SW 1271 (cell line): ENCODE results near the gene APOB.
"Not testable (repeated sequence)": the region's sequence is repeated elsewhere in the genome, so short reads cannot be mapped to it uniquely, and the experiment has no call there.

Experiments
- DNase-seq, 2 experiments: peaks; one replicate each; lab custom pipeline; 2025; lab: John Stamatoyannopoulos, UW

APOB gene

DNA sequence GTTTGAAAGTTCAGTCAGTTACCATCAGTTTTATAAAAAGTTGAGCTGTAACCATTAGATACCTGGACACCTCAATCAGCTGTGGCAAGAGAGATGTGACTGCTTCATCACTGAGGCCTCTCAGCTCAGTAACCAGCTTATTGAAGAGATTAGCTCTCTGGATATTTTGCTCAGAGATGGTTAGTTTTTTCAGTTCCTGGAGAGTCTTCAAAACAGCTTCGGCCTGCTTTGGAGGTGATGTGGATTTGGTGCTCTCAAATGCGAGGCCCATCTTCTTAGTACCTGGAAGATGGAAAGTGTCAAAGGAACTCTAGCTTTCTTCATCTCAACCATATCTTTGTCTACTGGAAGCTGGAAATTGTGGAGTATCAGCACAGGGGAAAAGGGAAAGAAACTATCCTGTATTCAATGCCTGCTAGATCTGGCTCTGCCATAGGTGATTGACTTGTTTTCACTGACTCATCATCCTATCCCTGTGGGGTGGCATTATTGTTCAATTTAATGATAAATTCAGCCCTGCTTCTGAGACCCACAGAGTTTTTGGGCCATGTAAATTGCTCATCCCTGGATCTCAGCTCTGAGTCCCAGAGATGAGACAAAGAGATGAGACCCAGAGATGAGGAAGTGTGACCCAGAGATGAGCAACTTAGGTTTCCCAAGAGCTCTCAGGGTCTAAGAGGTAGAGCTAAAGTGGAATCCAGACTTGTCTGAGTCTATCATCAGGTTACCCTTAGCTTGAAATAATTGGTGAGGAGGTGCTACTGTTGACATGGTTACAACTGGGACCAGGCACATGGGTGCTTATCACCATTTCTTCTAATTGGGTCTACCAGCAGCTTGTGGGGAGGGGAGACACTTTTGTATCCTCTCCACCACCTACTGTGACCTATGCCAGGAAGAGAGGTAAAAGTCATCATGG, 10.4 kb downstream of the APOB start:
- DNase-seq, result no peak

DNA sequence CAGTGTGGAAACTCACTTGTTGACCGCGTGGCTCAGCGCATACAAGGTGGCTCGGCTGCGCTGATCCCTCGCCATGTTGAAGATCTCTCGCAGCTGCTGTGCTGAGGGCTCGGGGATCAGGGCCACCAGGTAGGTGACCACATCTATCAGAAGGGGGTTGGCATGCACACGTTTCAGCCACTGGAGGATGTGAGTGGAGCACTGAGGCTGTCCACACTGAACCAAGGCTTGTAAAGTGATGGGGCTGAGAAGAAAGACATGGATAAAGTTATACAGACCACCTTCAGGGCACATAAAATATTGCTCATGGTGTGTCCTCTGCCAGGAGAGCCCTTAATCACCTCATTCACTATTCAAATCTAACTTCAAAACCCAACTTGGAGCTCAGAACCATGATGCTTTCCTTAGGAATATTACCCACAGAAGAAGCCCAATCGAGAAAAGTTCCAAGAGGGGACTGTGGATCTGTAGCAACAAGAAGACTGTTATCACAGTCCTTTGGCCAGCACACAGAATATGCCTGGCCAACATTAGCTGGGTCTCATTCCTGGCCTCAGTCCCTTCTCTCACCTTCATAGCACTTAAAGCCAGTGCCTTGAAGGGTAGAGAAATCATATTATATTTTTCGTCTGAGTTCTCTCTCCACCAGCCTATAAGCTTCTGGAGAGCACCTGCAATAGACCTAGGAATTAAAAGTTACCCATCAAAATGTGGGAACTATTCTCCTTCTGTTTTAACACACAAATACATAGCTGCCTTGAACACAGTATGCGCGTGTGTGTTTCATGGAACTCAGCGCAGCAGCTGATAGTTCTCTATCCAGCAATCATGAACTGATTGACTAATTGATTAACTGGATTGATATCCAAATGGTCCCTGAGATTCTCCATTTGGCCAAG, 11.3 kb downstream of the APOB start:
- DNase-seq, result no peak

DNA sequence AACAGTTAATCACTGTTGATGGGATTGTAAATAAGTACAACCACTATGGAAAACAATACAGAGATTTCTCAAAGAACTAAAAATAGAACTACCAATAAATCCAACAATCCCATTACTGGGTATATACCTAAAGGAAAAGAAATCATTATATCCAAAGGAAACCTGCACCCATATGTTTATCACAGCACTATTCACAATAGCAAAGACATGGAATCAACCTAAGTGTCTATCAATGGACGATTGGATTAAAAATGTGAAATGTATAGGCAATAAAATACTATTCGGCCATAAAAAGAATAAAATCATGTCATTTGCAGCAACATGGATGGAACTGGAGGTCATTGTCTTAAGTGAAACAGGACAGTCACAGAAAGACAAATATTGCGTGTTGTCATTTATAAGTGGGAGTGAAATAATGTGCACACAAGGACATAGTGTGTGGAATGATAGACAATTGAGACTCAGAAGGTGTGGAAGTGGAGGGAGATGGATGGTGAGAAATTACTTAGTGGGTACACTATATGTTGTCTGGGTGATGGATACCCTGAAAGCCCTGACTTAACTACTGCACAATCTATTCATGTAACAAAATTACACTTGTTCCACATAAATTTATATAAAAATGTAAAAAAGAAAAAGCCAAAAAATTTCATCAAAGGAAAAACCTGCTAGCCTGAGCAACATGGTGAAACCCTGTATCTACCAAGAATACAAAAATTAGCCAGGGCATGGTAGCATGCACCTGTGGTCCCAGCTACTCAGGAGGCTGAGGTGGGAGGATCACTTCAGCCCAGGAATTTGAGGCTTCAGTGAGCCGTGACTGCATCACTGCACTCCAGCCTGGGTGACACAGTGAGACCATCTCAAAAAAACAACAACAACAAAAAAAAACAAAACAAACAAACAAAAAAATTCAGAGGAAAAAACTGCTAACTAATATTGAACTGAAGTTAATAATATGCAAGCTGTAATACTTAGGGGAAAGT, 12.6 kb downstream of the APOB start:
- DNase-seq, result no peak

DNA sequence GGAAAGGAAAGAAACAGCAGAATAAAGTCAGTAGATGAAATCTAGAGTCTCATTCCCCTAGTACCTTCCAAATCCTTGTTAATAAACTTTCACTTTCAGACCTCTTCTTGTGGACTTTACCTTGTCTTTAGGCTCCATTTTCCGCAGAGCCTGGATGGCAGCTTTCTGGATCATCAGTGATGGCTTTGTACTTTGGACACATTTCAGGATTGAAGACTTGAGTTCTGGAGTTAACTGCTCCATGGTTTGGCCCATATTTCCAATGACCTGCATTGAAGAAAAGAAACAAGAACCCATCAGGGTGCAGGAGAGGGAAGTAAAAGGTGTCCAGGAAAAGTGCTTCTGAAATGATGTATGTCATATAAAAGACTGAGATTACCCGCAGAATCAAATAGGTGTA, 14.4 kb downstream of the APOB start:
- no peak for DNase-seq

DNA sequence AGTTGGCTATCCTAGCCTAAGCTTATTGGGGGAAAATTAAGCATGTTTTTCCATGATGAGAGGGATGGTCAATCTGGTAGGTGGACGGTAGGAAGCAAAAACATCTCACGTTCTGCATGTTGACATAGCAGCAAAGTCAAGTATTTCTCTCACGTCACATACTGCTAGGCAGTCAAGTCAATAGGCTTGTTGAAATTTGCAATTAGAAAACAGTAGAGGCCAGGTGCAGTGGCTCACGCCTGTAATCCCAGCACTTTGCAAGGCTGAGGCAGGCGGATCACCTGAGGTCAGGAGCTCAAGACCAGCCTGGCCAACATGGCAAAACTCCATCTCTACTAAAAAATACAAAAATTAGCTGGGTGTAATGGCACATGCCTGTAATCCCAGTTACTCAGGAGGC, 14.9 kb downstream of the APOB start:
- DNase-seq, result not testable (repeated sequence)

DNA sequence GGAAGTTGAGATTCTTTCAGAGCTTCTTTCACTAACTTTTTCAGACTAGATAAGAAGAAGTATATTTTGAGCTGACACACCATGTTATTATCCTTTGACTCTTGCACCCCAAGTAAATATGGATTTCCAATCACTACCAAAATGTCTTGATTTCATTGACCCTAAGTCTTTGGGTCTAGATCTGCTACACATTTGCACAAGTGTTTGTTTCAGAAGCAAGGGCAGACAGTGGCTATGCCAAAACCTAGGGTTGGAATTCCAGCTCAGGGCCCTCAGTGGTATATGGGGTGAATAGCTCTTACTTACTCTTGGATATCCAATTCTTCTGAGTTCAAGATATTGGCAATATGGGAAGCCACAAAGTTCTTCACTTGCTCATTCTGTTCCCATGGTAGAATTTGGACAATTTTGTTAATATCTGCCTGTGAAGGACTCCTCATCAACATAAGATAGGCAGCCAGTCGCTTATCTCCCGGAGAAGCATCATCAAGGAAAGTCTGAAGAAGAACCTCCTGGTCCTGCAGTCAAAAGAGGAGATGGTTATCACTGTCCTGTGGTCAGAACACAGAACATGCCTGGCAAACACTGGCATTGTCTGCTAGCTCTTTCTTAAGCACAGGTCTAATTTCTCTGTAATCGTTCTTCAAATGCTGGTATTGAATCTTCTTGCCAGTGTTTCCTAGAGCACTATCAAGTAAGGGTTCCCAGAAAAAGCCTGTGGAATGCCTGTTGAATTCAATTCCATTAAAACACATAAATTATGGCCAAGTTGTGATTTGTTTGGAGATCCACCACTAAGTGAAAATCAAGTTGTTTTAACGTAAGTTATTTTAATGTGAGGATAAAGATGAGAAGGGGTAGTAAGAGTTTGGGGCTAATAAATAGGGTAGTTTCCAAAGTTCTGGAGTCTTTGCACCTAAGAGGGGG, 15.6 kb downstream of the APOB start:
- no peak for DNase-seq

DNA sequence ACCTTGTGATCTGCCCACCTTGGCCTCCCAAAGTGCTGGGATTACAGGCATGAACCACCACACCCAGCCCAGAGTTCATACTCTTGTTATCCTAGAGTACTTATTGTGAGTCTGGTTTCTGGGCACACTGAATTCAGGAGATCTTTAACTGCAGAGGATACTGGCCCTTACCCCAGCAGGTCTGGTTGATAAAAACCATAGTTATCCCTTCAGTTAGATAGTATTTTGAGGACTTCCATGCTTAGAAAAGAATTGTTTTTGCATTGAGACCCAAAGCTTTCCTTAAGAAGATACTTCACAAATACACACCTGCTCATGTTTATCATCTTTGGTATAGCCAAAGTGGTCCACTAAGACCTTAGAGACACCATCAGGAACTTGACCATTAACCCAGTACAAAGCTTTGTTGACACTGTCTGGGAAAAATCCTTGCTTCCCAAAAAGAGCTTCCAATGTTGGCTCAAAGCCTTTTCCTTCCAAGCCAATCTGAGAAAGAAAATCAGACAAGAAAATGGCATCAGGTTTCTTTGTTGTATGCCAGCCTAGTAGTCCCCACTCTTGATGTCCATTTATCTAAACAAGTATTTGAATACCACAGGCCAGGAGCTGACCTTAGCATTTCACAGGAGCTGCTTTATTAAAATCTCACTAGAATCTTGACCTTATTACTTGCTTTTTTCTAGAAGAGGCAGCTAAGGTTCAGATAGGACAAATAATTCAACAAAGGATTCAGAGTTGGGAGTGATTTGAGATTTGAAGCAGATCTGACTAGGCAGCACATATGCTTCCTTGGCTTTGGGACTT, 17.2 kb downstream of the APOB start:
- no peak for DNase-seq

DNA sequence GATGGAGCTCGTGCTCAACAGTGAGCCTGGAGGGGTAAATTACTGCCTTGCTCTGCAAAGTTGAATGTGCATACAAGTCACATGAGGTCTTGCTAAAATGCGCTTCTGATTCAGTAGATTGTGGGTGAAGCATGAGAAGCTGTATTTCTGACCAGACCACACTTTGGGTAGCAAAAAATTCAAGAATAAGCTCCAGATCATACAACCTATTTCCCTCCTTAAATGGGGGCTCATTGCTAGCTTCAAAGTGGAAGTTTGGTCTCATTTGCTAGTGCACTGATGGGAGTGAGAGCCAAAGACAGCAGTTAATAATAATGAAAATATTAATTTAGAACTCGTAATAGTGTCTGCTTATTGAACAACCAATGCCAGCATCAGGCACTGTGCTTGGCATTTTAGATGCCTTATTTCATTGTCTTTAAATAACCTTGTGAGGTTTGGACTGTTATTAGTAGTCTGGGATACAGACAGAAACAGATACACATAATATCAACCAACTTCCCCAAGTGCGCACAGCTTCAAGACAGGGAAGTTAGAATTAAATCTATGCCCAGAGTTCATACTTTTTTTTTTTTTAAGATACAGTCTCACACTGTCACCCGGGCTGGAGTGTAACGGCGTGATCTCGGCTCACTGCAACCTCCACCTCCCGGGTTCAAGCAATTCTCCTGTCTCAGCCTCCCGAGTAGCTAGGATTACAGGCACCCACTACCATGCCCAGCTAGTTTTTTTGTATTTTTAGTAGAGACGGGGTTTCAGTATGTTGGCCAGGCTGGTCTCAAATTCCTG, 18.0 kb downstream of the APOB start:
- no peak for DNase-seq

DNA sequence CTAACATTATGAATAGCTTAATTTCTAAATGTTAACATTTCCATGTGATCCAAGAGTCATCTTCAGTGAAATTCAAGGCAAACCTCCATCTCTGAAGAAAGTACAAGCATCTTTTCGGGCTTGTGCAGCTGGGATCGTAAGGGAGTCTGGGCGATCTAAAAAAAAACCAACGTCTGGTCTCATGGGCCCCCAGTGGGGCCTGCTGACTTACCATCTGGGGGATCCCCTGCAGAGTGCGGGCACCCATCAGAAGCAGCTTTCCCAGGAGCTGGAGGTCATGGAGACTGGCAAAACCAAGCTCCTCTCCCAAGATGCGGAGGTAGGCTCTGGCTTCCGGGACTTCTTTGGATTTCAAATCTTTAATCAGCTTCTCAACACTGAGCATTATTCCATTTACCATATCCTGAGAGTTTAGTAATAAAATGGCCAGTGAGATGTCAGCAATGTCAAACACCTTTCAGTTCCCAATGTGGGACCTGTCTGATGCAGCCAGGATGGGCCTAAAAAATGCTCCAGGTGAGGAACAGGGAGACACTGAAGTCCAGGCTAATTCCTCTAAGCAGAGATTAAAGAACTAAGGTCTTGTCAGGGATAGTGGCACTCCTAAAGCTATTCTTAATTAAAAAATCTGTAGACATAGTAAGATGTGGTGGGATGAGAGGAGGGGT, 19.0 kb downstream of the APOB start:
- DNase-seq, result no peak

DNA sequence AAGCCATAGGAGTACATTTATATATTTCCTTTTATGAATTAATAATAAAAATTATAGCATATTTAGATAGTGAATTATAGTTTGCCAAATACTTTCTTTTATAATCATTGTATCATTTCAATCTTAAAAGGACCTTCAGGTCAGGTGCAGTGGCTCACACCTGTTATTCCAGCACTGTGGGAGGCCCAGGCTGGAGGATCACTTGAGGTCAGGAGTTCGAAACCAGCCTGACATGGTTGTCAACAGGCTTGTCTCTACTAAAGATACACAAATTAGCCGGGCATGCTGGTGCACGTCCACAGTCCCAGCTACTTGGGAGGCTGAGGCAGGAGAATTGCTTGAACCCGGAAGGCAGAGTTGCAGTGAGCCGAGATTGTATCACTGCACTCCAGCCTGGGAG, 19.7 kb downstream of the APOB start:
- no peak for DNase-seq

DNA sequence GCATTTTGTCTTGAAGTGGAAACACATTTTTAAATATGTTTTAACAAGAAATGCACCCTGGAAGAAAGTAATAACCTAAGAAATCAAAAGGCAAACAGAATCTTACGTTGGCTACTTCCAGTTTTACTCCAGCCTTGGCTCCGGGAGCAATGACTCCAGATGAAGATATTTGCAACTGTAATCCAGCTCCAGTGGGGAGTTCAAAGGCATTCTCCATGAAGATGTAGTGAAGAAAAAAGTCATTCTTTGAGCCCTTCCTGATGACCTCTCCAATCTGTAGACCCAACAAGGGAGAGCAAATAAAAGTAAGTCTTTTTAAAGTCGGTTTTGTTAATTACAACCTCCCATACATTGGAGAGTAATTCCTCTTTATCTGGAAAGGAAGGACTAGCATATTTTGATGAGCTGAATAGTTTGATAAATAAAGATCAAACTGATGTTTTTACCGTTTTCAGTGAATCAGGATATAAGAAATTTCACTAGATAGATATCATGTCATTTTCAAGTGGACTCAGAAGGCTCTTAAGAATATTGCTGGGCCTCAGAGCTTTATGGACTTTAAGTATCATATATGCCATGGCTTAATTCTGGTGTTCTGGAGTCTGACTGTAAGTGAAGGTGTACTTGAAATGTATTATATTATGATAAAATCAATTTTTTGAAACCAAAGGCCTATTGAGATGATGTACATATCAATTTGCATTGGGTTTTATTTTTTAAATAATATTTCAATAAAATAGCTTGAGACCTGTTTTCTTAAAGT, 20.3 kb downstream of the APOB start:
- DNase-seq, result no peak

DNA sequence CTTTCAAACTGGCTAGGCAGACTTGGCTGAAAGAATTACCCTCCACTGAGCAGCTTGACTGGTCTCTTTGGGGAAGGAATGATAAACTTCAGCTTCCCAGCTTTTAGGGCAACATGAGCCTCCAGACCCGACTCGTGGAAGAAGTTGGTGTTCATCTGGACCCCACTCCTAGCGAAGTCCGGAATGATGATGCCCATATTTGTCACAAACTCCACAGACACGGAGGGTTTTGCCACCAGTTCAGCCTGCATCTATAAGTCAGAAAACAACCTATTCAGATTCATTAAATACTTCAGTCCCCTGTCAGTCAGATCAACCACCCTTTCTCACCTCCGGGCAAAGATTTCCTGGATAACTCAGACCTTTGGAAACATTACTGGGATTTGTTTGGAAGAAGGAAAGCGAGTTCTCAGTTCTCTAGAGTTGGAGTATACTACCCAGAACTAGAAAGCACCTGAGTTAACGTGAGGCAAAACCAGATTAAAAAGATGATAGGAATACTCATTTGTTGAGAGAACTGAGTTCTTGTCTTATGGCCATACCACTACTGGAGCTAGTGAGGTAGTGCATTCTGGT, 21.0 kb downstream of the APOB start:
- no peak for DNase-seq

DNA sequence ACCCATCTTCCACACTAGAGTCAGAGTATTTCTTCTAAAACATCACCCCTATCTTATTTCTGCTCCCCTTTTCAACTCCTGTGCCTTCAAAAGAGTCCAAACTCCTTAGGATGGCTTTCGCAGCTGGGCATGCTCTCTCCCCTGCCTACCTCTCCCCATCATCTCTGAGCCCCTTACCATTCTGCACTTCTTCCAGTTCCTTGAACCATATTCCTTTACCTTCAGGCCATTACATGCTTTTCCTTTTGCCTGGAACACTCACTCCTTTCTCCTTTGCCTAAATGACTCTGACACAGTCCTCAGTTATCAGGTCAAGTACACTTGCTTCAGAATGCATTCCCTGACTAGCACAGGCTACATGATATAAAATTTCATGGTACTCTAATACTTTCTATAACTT, 22.4 kb downstream of the APOB start:
- no peak for DNase-seq

DNA sequence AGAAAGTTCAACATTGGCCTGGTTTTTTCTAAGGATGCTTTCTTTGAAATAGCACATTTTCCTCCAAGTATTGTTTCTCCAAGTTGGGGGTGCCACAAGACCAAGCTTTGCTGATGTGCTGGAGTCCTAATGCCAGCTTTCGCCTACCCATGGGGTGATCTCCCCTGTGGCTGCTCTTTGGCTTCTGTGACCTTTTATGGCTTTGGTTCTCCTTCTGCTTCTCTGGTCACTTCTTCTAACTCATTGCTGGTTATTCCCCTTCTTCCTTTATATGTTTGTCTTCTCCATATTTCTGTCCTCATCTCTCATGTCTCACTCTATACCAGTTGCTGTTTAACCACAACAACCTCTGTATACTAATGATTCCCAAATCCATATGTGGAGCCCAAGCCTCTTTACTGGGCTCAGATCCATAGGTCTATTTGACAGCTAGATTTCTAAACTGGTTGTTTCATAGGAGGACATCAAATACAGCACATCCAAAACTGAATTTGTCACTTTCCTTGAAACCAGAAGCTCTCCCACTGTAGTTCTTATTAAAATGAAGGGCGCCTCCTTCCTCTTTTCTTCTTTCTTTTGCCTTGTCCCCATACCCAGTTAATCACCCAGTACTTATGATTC, 23.1 kb downstream of the APOB start:
- DNase-seq, result no peak

DNA sequence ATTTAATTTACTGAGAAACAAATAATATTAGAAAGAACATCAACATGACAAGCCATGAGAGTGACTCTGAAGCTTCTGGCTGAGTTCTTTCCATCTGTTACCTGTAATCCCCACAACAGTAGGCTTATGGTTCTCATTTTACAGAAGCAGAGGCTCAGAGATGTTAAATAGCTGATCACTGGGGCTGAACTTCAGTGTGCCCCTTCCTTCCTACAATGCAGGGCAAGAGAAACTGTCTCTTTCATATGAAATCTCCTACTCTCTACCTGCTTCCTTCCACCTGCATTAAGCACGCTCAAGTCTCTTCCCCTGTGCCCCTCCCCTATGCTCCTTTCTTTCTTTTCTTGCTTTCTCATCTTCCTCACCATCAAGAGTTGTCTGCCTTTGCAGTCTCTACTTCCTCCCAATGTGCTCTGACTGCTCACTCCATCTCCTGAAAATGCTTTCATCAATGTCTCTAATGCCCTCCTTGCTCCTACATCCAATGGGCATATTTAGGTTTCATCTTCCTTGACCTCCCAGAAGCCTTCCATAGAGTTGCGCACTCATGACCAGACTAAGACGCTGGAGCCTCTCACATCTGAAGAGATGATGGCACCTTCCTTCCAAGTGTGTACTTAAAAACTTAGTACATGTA, 23.7 kb downstream of the APOB start:
- no peak for DNase-seq

DNA sequence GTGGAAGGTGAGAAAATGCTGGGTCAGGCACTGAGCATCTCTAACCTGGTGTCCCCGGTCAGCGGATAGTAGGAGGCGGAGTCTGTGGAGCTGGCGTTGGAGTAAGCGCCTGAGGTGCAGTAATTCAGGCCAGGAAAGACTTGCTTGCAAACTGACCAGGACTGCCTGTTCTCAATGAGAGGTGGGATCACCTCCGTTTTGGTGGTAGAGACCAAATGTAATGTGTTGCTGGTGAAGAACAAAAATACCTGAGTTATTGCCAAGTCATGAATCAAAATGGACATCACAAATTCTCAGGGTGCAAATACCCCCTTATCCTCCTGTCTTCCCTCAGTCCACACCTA, 24.2 kb downstream of the APOB start:
- DNase-seq, result no peak
